GM19467 (cell line): Measurements from ENCODE around the gene PRRG1.
"Not testable (repeated sequence)": the region's sequence is repeated elsewhere in the genome, so short reads cannot be mapped to it uniquely, and the experiment has no call there.

ENCODE experiments used
- ATAC-seq: cut with Tn5 transposase; IDR thresholded peaks from one replicate; pipeline ENCODE4 v1.9.1; 2021; ENCODE audit warnings: mild to moderate bottlenecking, moderate library complexity; ENCODE audit not compliant: unreplicated experiment

The PRRG1 gene

GRCh38 chrX:37371578-37371991 is 22.4 kb downstream of the PRRG1 start:
- ATAC-seq: no peak

GRCh38 chrX:37378404-37378803 is 29.2 kb downstream of the PRRG1 start:
- ATAC-seq: no peak

- ATAC-seq: no peak
Observed at GRCh38 chrX:37378830-37379229, 29.7 kb downstream of the PRRG1 start.

- no peak for ATAC-seq
Observed at GRCh38 chrX:37380256-37380655, 31.1 kb downstream of the PRRG1 start.

- no peak for ATAC-seq
Observed at GRCh38 chrX:37380924-37381323, 31.8 kb downstream of the PRRG1 start.

GRCh38 chrX:37383313-37383712 is 34.1 kb downstream of the PRRG1 start:
- no peak for ATAC-seq

- no peak for ATAC-seq
Observed at GRCh38 chrX:37388413-37388812, 39.2 kb downstream of the PRRG1 start.

- no peak for ATAC-seq
Observed at GRCh38 chrX:37405956-37406355, 56.8 kb downstream of the PRRG1 start.

- no peak for ATAC-seq
Observed at GRCh38 chrX:37407736-37408135, 58.6 kb downstream of the PRRG1 start.

- ATAC-seq: no peak
Observed at GRCh38 chrX:37409278-37409677, 60.1 kb downstream of the PRRG1 start.

- ATAC-seq: no peak
Observed at GRCh38 chrX:37420185-37420584, 71.0 kb downstream of the PRRG1 start.

GRCh38 chrX:37420756-37421155 is 71.6 kb downstream of the PRRG1 start:
- no peak for ATAC-seq

GRCh38 chrX:37424000-37424429 is 74.9 kb downstream of the PRRG1 start:
- no peak for ATAC-seq

GRCh38 chrX:37425370-37425769 is 76.2 kb downstream of the PRRG1 start:
- no peak for ATAC-seq

- not testable (repeated sequence) for ATAC-seq
Observed at GRCh38 chrX:37428962-37429361, 79.8 kb downstream of the PRRG1 start.

GRCh38 chrX:37434362-37434761 is 85.2 kb downstream of the PRRG1 start:
- no peak for ATAC-seq

- no peak for ATAC-seq
Observed at GRCh38 chrX:37437160-37437559, 88.0 kb downstream of the PRRG1 start.

GRCh38 chrX:37441377-37441776 is 92.2 kb downstream of the PRRG1 start:
- ATAC-seq: no peak

GRCh38 chrX:37445182-37445581 is 96.0 kb downstream of the PRRG1 start:
- no peak for ATAC-seq

- no peak for ATAC-seq
Observed at GRCh38 chrX:37453821-37454220, 104.7 kb downstream of the PRRG1 start.

GRCh38 chrX:37454537-37455285 is 105.5 kb downstream of the PRRG1 start:
- ATAC-seq: no peak

GRCh38 chrX:37455381-37455780 is 106.2 kb downstream of the PRRG1 start:
- ATAC-seq: no peak

- ATAC-seq: not testable (repeated sequence)
Observed at GRCh38 chrX:37460285-37460684, 111.1 kb downstream of the PRRG1 start.
